HCT116 (cell line): Measurements from ENCODE around the gene SEMA4B.

Experiments used
- ELF1 ChIP-seq: IDR thresholded peaks from 2 replicates; pipeline ENCODE4 v1.6.1; 2012; ENCODE audit warnings: low read depth, borderline replicate concordance
- EZH2phosphoT487 ChIP-seq: fragments of 200-600 bp; IDR thresholded peaks from 2 replicates; pipeline ENCODE4 v1.6.1; 2018; ENCODE audit warnings: antibody characterized with exemption, borderline replicate concordance
- JUND ChIP-seq: IDR thresholded peaks from 2 replicates; pipeline ENCODE4 v1.6.1; 2012
- POLR2A ChIP-seq: IDR thresholded peaks from 2 replicates; pipeline ENCODE4 v1.7.0; 2011; ENCODE audit warnings: borderline replicate concordance; ENCODE audit not compliant: insufficient read depth, insufficient read length; ENCODE audit errors: extremely low read depth
- POLR2AphosphoS5 ChIP-seq: IDR thresholded peaks from 2 replicates; pipeline ENCODE4 v1.6.1; 2011; ENCODE audit warnings: mild to moderate bottlenecking, low read depth, low read length, moderate library complexity
- RAD21 ChIP-seq: IDR thresholded peaks from 2 replicates; pipeline ENCODE4 v1.6.1; 2012; ENCODE audit warnings: low read depth, mild to moderate bottlenecking
- SP1 ChIP-seq: IDR thresholded peaks from 2 replicates; pipeline ENCODE4 v1.6.1; 2012; ENCODE audit warnings: low read depth
- SRF ChIP-seq: IDR thresholded peaks from 2 replicates; pipeline ENCODE4 v1.6.1; 2012; ENCODE audit warnings: low read depth
- ZFX ChIP-seq: fragments of 450-650 bp; IDR thresholded peaks from 2 replicates; pipeline ENCODE4 v1.6.1; 2017
- TF ChIP-seq, protein P1 (sequence below), 3 experiments: fragments of 200-600 bp in 1 of 3; sonication (generic) in 1 of 3; IDR thresholded peaks in 2 of 3; conservative IDR thresholded peaks in 1 of 3; 2 replicates each; pipeline ENCODE4 v1.5.1; 2012 to 2017; ENCODE audit warnings: low read depth in 2 of 3, low read length in 2 of 3, antibody characterized with exemption in 1 of 3, borderline replicate concordance in 1 of 3, control low read depth in 1 of 3, mild to moderate bottlenecking in 1 of 3, mixed read lengths in 1 of 3, mixed run types in 1 of 3, moderate library complexity in 1 of 3; ENCODE audit not compliant: insufficient read depth in 1 of 3
- TF ChIP-seq, protein P2 (sequence below): IDR thresholded peaks from 2 replicates; pipeline ENCODE4 v1.6.1; 2012

DNA sequence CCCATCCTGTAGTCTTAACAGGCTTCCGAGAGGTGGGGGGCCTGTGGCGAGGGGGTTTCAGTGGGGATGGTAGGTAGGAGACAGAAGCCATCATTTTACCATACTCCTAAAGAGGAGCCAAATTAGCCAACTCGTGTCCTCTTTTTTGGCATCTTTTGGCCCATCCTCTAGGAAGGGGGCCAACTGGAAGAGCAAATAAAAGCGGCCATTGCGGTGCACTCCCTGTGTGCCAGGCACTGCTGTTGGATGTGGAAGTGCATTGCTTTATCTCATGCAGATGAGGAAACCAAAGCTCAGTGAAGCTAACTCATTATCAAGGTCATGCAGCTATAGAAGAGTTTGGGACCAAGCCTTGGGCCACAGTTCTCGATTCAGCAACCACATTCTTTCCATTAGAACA, 6.1 kb downstream of the SEMA4B start:
- TF ChIP-seq, protein P1, sequence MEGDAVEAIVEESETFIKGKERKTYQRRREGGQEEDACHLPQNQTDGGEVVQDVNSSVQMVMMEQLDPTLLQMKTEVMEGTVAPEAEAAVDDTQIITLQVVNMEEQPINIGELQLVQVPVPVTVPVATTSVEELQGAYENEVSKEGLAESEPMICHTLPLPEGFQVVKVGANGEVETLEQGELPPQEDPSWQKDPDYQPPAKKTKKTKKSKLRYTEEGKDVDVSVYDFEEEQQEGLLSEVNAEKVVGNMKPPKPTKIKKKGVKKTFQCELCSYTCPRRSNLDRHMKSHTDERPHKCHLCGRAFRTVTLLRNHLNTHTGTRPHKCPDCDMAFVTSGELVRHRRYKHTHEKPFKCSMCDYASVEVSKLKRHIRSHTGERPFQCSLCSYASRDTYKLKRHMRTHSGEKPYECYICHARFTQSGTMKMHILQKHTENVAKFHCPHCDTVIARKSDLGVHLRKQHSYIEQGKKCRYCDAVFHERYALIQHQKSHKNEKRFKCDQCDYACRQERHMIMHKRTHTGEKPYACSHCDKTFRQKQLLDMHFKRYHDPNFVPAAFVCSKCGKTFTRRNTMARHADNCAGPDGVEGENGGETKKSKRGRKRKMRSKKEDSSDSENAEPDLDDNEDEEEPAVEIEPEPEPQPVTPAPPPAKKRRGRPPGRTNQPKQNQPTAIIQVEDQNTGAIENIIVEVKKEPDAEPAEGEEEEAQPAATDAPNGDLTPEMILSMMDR (IDR thresholded peaks at IDR 0.05 in 2 of 3, conservative IDR thresholded peaks at IDR 0.05 in 1 of 3; ENCODE audit: borderline replicate concordance in 1 of 3, insufficient read depth in 1 of 3, low read depth in 2 of 3, low read length in 2 of 3): no peak
- TF ChIP-seq POLR2A: no peak
- TF ChIP-seq ELF1: no peak
- TF ChIP-seq POLR2AphosphoS5: no peak
- no peak for TF ChIP-seq SRF
- no peak for TF ChIP-seq JUND
- TF ChIP-seq EZH2phosphoT487: no peak
- TF ChIP-seq SP1: no peak
- TF ChIP-seq, protein P2, sequence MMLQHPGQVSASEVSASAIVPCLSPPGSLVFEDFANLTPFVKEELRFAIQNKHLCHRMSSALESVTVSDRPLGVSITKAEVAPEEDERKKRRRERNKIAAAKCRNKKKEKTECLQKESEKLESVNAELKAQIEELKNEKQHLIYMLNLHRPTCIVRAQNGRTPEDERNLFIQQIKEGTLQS: no peak
- no peak for TF ChIP-seq RAD21
- TF ChIP-seq ZFX: no peak
